GM23338 (cell line): Measurements from ENCODE around the gene TNNI3. TPM values are rescaled to one million over a fixed set of nuclear protein-coding genes. Genes with fewer than 3 reads are reported as not detected.
A peak's percentile ranks its signal among the peaks of the same experiment; 100 is the strongest.

Experiments
- ATAC-seq: fragments of 200-7000 bp; cut with Tn5 transposase; 3 replicates; pipeline ENCODE4 v1.9.1; 2020
- DNase-seq: peaks from one replicate; pipeline ENCODE4 v3.0.0-alpha.2; 2015; ENCODE audit warnings: low spot score
- H2AFZ ChIP-seq: fragments of 200-600 bp; sonication (generic); 2 replicates; pipeline ENCODE4 v1.8.0; 2016; ENCODE audit warnings: antibody characterized with exemption, mild to moderate bottlenecking, moderate library complexity
- H3F3A ChIP-seq: fragments of 200-600 bp; sonication (generic); replicated peaks from 2 replicates; pipeline ENCODE4 v1.8.0; 2017; ENCODE audit warnings: antibody characterized with exemption, mixed run types, low read depth
- H3K27ac ChIP-seq: fragments of 200-600 bp; sonication (generic); 2 replicates; pipeline ENCODE4 v1.6.1; 2016; ENCODE audit warnings: low read depth
- H3K27me3 ChIP-seq: fragments of 200-600 bp; sonication (generic); 2 replicates; pipeline ENCODE4 v1.8.0; 2016; ENCODE audit warnings: mild to moderate bottlenecking, mixed run types, moderate library complexity; ENCODE audit not compliant: insufficient read depth
- H3K36me3 ChIP-seq: fragments of 200-600 bp; sonication (generic); 2 replicates; pipeline ENCODE4 v1.8.0; 2016; ENCODE audit warnings: mild to moderate bottlenecking; ENCODE audit not compliant: insufficient read depth
- H3K4me1 ChIP-seq: fragments of 200-600 bp; sonication (generic); 2 replicates; pipeline ENCODE4 v1.8.0; 2016; ENCODE audit warnings: mild to moderate bottlenecking, moderate library complexity; ENCODE audit not compliant: insufficient read depth
- H3K4me2 ChIP-seq: fragments of 200-600 bp; sonication (generic); 2 replicates; pipeline ENCODE4 v1.7.1; 2017; ENCODE audit warnings: mixed run types
- H3K4me3 ChIP-seq: fragments of 200-600 bp; sonication (generic); 2 replicates; pipeline ENCODE4 v1.6.1; 2016; ENCODE audit warnings: mixed run types
- H3K79me2 ChIP-seq: fragments of 200-600 bp; sonication (generic); replicated peaks from 2 replicates; pipeline ENCODE4 v1.8.0; 2017; ENCODE audit warnings: mild to moderate bottlenecking; ENCODE audit not compliant: insufficient read depth
- H3K9me2 ChIP-seq: fragments of 200-600 bp; sonication (generic); 2 replicates; pipeline ENCODE4 v1.8.0; 2017; ENCODE audit not compliant: insufficient read depth
- H4K20me1 ChIP-seq: fragments of 200-600 bp; sonication (generic); replicated peaks from 2 replicates; pipeline ENCODE4 v1.8.0; 2017; ENCODE audit warnings: mild to moderate bottlenecking; ENCODE audit not compliant: insufficient read depth
- H3K27ac Mint-ChIP-seq: 2 replicates; pipeline ENCODE4 v1.8.0; 2020; ENCODE audit warnings: inconsistent platforms, mild to moderate bottlenecking, moderate library complexity, mixed read lengths
- H3K27me3 Mint-ChIP-seq: 3 replicates; pipeline ENCODE4 v1.8.0; 2022; ENCODE audit warnings: low read depth, mild to moderate bottlenecking, moderate library complexity, mixed read lengths, inconsistent platforms; ENCODE audit not compliant: insufficient read depth, poor library complexity
- H3K36me3 Mint-ChIP-seq: 3 replicates; pipeline ENCODE4 v1.8.0; 2021; ENCODE audit warnings: low read depth, mild to moderate bottlenecking, inconsistent platforms, moderate library complexity, mixed read lengths
- H3K4me1 Mint-ChIP-seq: 3 replicates; pipeline ENCODE4 v1.8.0; 2020; ENCODE audit warnings: mild to moderate bottlenecking, inconsistent platforms, mixed read lengths
- H3K4me3 Mint-ChIP-seq: 3 replicates; pipeline ENCODE4 v1.8.0; 2021; ENCODE audit warnings: moderate library complexity, mild to moderate bottlenecking, inconsistent platforms, mixed read lengths
- H3K9me3 Mint-ChIP-seq: 3 replicates; pipeline ENCODE4 v1.8.0; 2020; ENCODE audit warnings: moderate library complexity, mild to moderate bottlenecking, inconsistent platforms, mixed read lengths
- CREB1 ChIP-seq: fragments of 250-450 bp; sonication (Bioruptor Pico); IDR thresholded peaks from 2 replicates; pipeline ENCODE4 v1.5.0; 2020; ENCODE audit warnings: low read depth, mild to moderate bottlenecking, moderate library complexity
- EZH2 ChIP-seq: fragments of 200-600 bp; sonication (generic); IDR thresholded peaks from one replicate; pipeline ENCODE4 v1.8.0; 2017; ENCODE audit warnings: antibody characterized with exemption, mild to moderate bottlenecking, low read depth; ENCODE audit not compliant: unreplicated experiment
- JUNB ChIP-seq: IDR thresholded peaks from one replicate; pipeline ENCODE4 v1.6.1; 2016; ENCODE audit warnings: antibody characterized with exemption; ENCODE audit not compliant: unreplicated experiment
- POLR2AphosphoS5 ChIP-seq: IDR thresholded peaks from 2 replicates; pipeline ENCODE4 v1.6.1; 2016; ENCODE audit warnings: antibody characterized with exemption, low read depth
- ZNF331 ChIP-seq: fragments of 250-450 bp; sonication (Bioruptor Pico); IDR thresholded peaks from 2 replicates; pipeline ENCODE4 v1.5.0; 2020; ENCODE audit warnings: low read depth, mild to moderate bottlenecking, moderate library complexity
- polyA plus RNA-seq: library from polyadenylated mRNA; unstranded; fragments of >200 nt; fragmentation: Nextera tagmentation; extraction: Ambion mirVana; gene quantifications from 2 replicates; pipeline ENCODE4 v1.2.1, GENCODE V29; 2016
- total RNA-seq: library from RNA; depleted of rRNA; stranded (reverse); fragments of >200 nt; shearing (Covaris generic); gene quantifications from 2 replicates; pipeline ENCODE4 v1.2.3, GENCODE V29; 2014
- TF ChIP-seq, protein P1 (sequence below), 2 experiments: fragments of 200-600 bp in 1 of 2; sonication (generic) in 1 of 2; conservative IDR thresholded peaks; 2 replicates each; pipeline versions ENCODE4 v1.5.1 to v1.6.1; 2016 to 2017; ENCODE audit warnings: antibody characterized with exemption in 2 of 2, low read depth in 2 of 2, mild to moderate bottlenecking in 2 of 2, moderate library complexity in 1 of 2
- TF ChIP-seq, protein P2 (sequence below): IDR thresholded peaks from 2 replicates; pipeline ENCODE4 v1.6.1; 2016; ENCODE audit warnings: antibody characterized with exemption
- TF ChIP-seq, protein P3 (sequence below): fragments of 250-450 bp; sonication (Bioruptor Pico); IDR thresholded peaks from 2 replicates; pipeline ENCODE4 v1.5.0; 2020; ENCODE audit warnings: mild to moderate bottlenecking, moderate library complexity

Gene TNNI3
- total and polyA plus RNA-seq, 2 experiments from 2014 or later = 21.5 to 150 TPM

DNA sequence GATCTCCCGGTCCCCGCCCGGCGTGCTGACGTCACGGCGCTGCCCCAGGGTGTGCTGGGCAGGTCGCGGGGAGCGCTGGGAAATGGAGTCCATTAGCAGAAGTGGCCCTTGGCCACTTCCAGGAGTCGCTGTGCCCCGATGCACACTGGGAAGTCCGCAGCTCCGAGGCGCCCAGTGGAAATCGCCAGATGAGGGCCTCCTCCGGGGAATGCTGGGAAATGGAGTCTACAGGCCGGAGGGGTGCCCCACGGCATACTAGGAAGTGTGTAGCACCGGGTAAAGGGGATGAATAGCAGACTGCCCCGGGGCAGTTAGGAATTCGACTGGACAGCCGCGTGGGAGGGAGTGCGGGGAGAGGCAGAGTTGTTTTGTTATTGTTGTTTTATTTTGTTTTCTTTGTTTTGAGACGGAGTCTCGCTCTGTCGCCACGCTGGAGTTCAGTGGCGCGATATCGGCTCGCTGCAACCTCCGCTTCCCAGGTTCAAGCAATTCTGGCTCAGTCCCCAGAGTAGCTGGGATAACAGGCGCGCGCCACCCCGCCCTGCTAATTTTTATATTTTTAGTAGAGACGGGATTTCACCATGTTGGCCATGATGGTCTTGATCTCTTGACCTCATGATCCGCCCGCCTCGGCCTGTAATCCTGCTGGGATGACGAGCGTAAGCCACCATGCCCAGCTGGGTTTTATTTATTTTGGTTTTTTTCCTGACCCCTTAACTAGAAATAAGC lies 39.7 kb downstream of the TNNI3 start:
- Histone ChIP-seq H3F3A (peaks cover 5% of the 10 kb centered on the region; the same call in 1 of the 2 replicates), H2AFZ (peak overlapping the region; percentile 3; the same call in 1 of the 2 replicates), H3K27ac (peak overlapping the region; percentile 60), H3K4me1 (peaks cover 26% of the 10 kb centered on the region), H3K9me2 (0 out of 2 replicates have a peak, but pooled peaks cover under 1% of the 10 kb centered on the region), H3K4me3 (peak overlapping the region; percentile 62), H4K20me1 (peaks cover 22% of the 10 kb centered on the region), H3K36me3 (no peaks in the 10 kb centered on the region), H3K79me2 (peaks cover 39% of the 10 kb centered on the region), H3K4me2 (peak overlapping the region; percentile 76), H3K27me3 (no peaks in the 10 kb centered on the region)
- Mint-ChIP-seq H3K9me3 (no peaks in the 10 kb centered on the region; the same call in 2 of the 3 replicates), H3K4me1 (peaks cover 27% of the 10 kb centered on the region), H3K36me3 (no peaks in the 10 kb centered on the region; the same call in 2 of the 3 replicates), H3K27me3 (peaks cover 9% of the 10 kb centered on the region), H3K27ac (peak overlapping the region; percentile 99), H3K4me3 (peak overlapping the region; percentile 96)
- DNase-seq (peak; percentile 99), ATAC-seq (peak; percentile 82)
- TF ChIP-seq, protein P1, sequence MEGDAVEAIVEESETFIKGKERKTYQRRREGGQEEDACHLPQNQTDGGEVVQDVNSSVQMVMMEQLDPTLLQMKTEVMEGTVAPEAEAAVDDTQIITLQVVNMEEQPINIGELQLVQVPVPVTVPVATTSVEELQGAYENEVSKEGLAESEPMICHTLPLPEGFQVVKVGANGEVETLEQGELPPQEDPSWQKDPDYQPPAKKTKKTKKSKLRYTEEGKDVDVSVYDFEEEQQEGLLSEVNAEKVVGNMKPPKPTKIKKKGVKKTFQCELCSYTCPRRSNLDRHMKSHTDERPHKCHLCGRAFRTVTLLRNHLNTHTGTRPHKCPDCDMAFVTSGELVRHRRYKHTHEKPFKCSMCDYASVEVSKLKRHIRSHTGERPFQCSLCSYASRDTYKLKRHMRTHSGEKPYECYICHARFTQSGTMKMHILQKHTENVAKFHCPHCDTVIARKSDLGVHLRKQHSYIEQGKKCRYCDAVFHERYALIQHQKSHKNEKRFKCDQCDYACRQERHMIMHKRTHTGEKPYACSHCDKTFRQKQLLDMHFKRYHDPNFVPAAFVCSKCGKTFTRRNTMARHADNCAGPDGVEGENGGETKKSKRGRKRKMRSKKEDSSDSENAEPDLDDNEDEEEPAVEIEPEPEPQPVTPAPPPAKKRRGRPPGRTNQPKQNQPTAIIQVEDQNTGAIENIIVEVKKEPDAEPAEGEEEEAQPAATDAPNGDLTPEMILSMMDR (conservative IDR thresholded peaks at IDR 0.05; ENCODE audit: low read depth in 2 of 2) = no peak
- TF ChIP-seq, protein P2, sequence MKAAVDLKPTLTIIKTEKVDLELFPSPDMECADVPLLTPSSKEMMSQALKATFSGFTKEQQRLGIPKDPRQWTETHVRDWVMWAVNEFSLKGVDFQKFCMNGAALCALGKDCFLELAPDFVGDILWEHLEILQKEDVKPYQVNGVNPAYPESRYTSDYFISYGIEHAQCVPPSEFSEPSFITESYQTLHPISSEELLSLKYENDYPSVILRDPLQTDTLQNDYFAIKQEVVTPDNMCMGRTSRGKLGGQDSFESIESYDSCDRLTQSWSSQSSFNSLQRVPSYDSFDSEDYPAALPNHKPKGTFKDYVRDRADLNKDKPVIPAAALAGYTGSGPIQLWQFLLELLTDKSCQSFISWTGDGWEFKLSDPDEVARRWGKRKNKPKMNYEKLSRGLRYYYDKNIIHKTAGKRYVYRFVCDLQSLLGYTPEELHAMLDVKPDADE = peak; percentile 98
- TF ChIP-seq ZNF331 (CRISPR knock-in tag) = no peak
- TF ChIP-seq CREB1 = peak; percentile 95
- TF ChIP-seq POLR2AphosphoS5 = no peak
- TF ChIP-seq JUNB = no peak
- TF ChIP-seq, protein P3, sequence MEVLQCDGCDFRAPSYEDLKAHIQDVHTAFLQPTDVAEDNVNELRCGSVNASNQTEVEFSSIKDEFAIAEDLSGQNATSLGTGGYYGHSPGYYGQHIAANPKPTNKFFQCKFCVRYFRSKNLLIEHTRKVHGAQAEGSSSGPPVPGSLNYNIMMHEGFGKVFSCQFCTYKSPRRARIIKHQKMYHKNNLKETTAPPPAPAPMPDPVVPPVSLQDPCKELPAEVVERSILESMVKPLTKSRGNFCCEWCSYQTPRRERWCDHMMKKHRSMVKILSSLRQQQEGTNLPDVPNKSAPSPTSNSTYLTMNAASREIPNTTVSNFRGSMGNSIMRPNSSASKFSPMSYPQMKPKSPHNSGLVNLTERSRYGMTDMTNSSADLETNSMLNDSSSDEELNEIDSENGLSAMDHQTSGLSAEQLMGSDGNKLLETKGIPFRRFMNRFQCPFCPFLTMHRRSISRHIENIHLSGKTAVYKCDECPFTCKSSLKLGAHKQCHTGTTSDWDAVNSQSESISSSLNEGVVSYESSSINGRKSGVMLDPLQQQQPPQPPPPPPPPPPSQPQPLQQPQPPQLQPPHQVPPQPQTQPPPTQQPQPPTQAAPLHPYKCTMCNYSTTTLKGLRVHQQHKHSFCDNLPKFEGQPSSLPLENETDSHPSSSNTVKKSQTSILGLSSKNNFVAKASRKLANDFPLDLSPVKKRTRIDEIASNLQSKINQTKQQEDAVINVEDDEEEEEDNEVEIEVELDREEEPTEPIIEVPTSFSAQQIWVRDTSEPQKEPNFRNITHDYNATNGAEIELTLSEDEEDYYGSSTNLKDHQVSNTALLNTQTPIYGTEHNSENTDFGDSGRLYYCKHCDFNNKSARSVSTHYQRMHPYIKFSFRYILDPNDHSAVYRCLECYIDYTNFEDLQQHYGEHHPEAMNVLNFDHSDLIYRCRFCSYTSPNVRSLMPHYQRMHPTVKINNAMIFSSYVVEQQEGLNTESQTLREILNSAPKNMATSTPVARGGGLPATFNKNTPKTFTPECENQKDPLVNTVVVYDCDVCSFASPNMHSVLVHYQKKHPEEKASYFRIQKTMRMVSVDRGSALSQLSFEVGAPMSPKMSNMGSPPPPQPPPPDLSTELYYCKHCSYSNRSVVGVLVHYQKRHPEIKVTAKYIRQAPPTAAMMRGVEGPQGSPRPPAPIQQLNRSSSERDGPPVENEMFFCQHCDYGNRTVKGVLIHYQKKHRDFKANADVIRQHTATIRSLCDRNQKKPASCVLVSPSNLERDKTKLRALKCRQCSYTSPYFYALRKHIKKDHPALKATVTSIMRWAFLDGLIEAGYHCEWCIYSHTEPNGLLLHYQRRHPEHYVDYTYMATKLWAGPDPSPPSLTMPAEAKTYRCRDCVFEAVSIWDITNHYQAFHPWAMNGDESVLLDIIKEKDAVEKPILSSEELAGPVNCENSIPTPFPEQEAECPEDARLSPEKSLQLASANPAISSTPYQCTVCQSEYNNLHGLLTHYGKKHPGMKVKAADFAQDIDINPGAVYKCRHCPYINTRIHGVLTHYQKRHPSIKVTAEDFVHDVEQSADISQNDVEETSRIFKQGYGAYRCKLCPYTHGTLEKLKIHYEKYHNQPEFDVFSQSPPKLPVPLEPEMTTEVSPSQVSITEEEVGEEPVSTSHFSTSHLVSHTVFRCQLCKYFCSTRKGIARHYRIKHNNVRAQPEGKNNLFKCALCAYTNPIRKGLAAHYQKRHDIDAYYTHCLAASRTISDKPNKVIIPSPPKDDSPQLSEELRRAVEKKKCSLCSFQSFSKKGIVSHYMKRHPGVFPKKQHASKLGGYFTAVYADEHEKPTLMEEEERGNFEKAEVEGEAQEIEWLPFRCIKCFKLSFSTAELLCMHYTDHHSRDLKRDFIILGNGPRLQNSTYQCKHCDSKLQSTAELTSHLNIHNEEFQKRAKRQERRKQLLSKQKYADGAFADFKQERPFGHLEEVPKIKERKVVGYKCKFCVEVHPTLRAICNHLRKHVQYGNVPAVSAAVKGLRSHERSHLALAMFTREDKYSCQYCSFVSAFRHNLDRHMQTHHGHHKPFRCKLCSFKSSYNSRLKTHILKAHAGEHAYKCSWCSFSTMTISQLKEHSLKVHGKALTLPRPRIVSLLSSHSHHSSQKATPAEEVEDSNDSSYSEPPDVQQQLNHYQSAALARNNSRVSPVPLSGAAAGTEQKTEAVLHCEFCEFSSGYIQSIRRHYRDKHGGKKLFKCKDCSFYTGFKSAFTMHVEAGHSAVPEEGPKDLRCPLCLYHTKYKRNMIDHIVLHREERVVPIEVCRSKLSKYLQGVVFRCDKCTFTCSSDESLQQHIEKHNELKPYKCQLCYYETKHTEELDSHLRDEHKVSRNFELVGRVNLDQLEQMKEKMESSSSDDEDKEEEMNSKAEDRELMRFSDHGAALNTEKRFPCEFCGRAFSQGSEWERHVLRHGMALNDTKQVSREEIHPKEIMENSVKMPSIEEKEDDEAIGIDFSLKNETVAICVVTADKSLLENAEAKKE (CRISPR knock-in tag) = no peak
- no peak for TF ChIP-seq EZH2
